HG03520 (cell line): Measurements from ENCODE around the gene KRT222.

Source experiments
- ATAC-seq: cut with Tn5 transposase; IDR thresholded peaks from one replicate; pipeline ENCODE4 v1.9.1; 2021; ENCODE audit warnings: mild to moderate bottlenecking, moderate library complexity; ENCODE audit not compliant: unreplicated experiment

Gene KRT222

GRCh38 chr17:40664582-40665333 lies at the start of gene KRT222:
Gene KRT222 (minus strand): TSS chr17:40665177. CDS start chr17:40665099, 78 bp downstream.
- ATAC-seq, result no peak

DNA sequence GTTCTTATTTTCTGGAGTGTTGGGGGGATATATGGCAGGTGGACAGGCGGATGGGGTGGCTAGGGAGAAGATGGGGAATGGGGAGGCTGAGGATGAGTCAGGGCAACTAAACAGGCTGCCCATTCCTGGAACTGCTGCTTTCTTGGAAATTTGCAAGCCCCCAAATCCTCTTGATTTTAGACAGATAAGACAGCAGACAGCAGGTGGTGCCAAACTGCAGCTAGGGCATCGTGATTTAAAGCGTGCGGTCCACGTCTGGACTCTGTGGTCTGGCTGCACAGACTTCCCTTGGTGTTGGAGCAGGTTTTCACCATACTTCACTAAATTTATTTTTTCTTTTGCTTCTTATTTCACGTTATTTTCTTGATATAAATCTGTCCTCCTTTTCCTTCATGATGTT lies 49.5 kb upstream of the KRT222 start:
- ATAC-seq, result no peak

DNA sequence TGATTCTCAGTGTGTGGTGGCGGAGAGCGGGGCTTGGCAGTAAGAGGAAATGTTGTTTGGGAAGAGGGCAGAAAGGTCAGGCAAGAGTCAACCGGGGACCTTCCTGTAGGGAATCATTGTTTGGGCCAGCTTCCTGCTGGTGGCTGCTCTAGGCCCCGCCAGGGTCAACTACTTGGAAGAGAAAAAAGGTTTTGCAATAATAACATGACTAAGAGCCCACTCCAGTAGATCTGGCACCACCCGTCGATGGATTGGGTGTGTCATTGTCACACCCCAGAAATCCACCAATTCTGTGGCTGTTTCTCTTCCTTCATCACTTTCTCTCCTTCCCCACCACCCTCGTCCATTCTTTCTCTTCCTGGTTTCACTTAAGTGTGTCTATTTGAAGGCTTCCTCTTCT lies 42.8 kb upstream of the KRT222 start:
- no peak for ATAC-seq

GRCh38 chr17:40705584-40705983 lies 40.6 kb upstream of the KRT222 start:
- no peak for ATAC-seq

DNA sequence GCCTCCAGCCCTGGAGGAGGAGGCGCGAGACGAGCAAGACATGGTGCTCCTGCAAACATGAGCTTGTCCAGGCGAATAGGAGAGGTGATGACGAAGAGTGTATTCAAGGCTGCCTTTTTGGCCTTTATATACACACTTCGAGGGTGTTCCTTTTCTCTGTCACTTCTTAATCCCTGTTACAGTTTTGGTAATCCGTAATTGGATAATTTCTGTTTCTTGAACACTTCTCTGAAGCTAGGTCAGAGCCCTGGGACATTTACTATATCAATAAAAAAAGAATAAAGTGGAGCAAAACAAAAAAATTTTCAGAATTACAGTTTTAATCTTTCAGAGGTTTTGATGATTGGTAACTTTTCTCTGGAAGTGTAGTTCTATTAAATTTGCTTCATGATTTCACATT lies 38.7 kb upstream of the KRT222 start, which contains the start of gene KRT24:
TSS of gene KRT24 (minus strand) at position 101 of the 400 bp plus-strand sequence. CDS start at position 42, 59 bp downstream.
- no peak for ATAC-seq

- ATAC-seq, result no peak
Measured at GRCh38 chr17:40702271-40702670, 37.3 kb upstream of the KRT222 start.

DNA sequence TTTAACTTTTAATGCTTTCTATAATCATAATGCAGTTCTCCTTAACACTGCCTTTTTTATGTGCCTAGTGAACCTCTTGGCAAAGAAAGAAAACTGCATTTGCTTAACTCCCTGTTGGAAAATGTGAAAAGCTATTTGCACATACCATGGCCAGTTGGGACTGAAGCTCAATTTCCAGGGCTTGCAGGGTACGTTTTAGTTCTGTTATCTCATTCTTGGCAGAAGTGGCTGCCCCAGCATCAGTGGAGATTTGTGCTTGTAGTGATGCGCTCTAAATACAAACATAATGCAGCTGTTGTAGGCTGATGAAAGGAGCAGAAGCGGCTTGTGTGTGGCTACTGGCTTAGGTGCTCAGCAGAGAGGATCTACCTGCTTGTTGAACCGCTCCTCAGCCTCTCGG lies 34.9 kb upstream of the KRT222 start:
- no peak for ATAC-seq

DNA sequence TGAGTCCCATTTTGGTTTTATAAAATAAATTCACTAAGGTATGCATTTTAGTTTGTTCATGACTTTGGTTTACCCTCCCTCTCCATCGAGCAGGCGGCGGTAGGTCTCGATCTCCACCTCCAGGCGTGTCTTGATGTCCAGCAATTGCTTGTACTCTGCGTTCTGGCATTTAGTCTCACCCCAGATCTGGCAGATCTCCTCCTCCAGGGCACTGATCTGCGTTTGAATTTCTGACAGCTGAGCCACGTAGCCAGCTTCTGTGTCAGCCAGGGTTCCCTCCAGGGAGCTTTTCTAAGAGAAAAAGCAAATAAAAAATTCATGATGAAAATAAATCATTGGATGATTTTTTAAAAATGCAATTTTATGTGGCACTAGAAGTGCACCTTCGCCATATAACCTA lies 34.4 kb upstream of the KRT222 start:
- no peak for ATAC-seq

DNA sequence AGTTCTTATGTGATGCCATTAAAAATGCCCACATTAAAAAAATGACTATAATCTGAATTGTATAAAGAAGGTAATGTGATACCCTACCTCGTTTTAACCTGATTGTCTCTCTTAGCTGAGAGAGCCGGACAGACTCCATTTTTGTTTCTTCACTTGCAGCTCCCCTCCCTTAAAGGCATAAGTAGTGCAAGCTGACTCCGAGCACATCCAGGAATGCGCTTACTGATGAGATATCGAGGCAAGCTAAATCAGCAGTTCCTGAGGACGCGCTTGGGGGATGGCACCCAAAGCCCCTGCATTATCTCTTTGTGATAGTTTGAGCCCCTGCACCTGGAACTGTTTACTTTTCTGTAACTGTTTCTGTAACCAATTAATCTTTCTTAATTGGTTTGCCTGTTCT lies 32.3 kb upstream of the KRT222 start:
- no peak for ATAC-seq

GRCh38 chr17:40696651-40697072 lies 31.7 kb upstream of the KRT222 start:
- ATAC-seq, result no peak

DNA sequence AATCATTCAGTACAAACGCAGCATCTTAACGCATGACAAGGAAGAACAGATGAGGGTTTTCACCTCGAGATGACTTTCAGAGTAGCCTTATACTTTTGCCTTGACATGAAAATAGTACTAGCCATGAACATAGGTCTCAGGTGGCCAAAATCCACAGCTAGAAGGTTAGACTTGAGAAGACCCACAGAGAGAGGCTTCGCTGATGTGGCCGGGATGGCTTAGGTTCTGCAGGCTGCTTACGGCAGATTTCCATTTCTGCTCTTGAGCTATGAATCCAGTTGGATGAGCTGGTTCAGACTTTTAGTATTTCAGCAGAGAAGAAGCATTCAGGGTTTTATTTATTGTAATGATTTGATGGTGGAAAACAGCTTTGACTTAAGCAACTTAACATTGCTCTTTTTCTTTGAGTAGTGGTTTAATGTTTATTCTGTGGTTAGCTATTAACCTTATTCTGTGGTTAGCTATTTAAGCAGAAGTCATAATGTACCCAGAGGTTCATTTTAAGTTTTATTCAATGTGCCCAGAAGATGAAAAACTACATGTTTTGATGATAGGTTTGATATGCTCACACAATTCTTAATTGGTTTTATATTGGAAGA lies 31.0 kb upstream of the KRT222 start:
- no peak for ATAC-seq

GRCh38 chr17:40694584-40694983 lies 29.6 kb upstream of the KRT222 start:
- no peak for ATAC-seq

DNA sequence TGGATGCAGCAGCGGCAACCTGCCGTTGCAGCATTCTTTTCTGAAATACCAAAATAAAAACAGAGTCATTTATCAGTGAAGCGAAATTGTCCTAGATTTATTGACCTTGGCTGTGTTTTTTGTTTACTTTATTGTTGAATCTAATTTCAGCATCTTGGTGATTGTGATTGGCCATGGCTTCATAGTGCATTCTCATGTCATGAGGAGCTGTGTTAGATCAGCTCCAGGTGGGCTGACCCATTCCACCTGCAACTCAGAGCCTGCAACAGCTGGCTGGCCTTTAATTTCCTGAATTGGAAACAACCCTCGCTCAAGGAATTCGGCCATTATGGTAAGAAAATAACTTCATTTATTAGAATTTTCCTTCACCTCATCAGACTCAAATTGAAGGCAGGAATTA lies 22.1 kb upstream of the KRT222 start:
- no peak for ATAC-seq

GRCh38 chr17:40686192-40686591 lies 21.2 kb upstream of the KRT222 start:
- ATAC-seq, result no peak

GRCh38 chr17:40680998-40681397 lies 16.0 kb upstream of the KRT222 start:
- ATAC-seq, result no peak

DNA sequence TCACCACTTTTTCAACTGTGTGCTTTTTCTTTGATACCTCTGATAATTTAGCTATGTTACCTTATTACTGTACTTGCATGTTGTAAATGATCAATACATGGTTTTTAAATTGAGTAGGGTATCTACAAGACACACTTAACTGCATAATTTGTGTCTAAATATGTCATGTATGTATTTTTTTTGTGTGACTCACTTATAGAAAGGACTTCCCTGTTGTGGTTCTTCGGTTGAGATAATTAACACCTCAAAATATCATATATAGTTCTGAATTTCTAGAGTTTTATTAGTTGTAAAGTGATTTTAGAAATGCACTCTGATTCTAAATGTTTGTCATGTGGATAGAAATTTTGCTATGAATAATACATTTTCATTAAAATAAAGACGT lies 14.5 kb upstream of the KRT222 start:
- ATAC-seq, result no peak

DNA sequence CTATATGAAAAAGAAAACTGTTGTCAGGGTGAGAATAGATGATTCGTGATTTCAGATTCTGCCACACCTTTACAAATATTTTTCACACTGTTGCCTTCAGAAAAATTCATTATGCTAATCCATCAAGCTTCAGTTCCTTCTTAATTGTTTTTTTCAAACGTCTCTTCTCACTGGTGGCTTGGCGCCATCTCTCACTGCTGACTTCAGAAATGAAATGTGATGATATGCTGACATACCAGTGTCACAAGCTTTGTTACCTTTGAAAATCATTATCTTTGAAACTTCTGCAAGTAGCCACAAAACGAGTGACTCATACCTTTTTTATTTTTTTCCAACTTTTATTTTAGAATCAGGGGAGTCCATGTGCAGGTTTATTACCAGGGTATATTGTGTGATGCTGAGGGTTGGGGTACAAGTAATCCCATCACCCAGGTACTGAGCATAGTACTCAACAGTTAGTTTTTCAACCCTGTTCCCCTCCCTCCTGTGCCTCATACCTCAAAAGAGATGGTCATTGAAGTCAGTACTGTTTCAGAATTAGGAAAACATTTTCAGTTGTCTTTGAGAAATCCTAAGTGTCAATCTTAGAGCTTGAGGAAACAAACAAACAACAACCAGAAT lies 14.0 kb upstream of the KRT222 start:
- no peak for ATAC-seq

DNA sequence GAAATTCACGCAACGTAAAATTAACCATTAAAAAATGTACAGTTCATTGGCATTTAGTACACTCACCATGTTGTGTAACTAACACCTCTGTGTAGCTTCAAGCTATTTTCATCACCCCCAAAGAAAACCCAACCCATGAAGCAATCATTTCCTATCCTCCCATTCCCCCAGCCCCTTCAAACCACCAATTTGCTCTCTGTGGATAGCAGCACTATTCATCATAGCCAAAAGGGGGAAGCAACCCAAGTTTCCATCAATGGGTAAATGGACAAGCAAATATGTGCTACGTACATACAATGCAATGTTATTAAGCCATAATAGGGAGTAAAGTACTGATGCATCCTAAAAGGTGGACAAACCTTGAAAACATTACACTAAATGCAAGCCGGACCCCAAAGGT lies 10.9 kb upstream of the KRT222 start:
- ATAC-seq, result no peak

DNA sequence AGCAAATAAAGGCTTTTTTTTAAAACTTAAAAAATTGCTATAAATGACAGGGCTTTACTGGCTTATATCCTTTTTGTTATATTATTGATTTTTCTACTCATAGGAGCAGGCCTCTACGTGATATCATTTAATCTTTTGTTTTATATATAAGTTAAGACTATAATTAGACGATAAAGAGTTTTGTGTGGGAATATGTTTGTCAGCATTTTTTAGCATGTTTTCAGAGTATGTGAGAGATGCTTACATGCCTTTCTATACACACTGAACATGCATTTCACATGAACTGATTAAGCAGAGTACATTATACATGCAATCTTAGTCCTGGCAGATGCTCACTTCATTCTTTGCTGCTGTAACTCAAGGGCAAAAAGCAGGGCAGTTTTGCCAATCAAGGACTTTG lies 7.7 kb upstream of the KRT222 start:
- ATAC-seq, result no peak

GRCh38 chr17:40671282-40671681 lies 6.3 kb upstream of the KRT222 start:
- ATAC-seq, result no peak

- no peak for ATAC-seq
Measured at GRCh38 chr17:40666331-40666730, 1.4 kb upstream of the KRT222 start.

- no peak for ATAC-seq
Measured at GRCh38 chr17:40663252-40663651, 1.7 kb downstream of the KRT222 start.
